ENCODE results near the gene OMG. TPM values are rescaled to one million over a fixed set of nuclear protein-coding genes. Genes with fewer than 3 reads are reported as not detected.

Gene OMG
- polyA plus RNA-seq, 3 donors = 0.83 to 2.2 TPM; not detected in 1

GRCh38 chr17:31281061-31281460 is 16.0 kb downstream of the OMG start:
- no peak overlapping the region for H2AFZ ChIP-seq (ENCODE audit: insufficient read depth, low read depth, low read length, poor library complexity, severe bottlenecking)
- H3K27me3 ChIP-seq (ENCODE audit: control insufficient read depth in 2 of 2, insufficient read depth in 2 of 2, low read length in 2 of 2) = no peaks in the 10 kb centered on the region
- no peak overlapping the region for H3K4me3 ChIP-seq (replicated peaks in 1 of 3; ENCODE audit: low read depth in 2 of 3, low read length in 3 of 3)
- intact Hi-C loops (cut with micrococcal nuclease) = no loop called here
- Mint-ChIP-seq H3K36me3 (peaks cover 30 to 34% of the 10 kb centered on the region in 2 donors), H3K9me3 (peaks cover 0 to 2% (median 0%) of the 10 kb centered on the region in 7 donors), H3K4me1 (no peaks in the 10 kb centered on the region), H3K27ac (no peak overlapping the region), H3K4me3 (no peak overlapping the region), H3K27me3 (ENCODE audit: low read depth in 3 of 3) (no peaks in the 10 kb centered on the region)
- H3K36me3 ChIP-seq (replicated peaks in 1 of 2; ENCODE audit: control insufficient read depth in 1 of 2, insufficient read depth in 2 of 2, low read length in 2 of 2) = no peaks in the 10 kb centered on the region
- H3K9me3 ChIP-seq (replicated peaks in 1 of 2; ENCODE audit: control insufficient read depth in 1 of 2, insufficient read depth in 1 of 2, low read length in 2 of 2) = no peaks in the 10 kb centered on the region
- no peak overlapping the region for H3K4me2 ChIP-seq (replicated peaks; ENCODE audit: extremely low read depth, low read length, poor library complexity, severe bottlenecking)
- H4K20me1 ChIP-seq (ENCODE audit: insufficient read depth, low read length) = no peaks in the 10 kb centered on the region
- WGBS (ENCODE audit: insufficient coverage) = no CpG with 5 or more reads among the region's 2 CpGs
- H3K79me2 ChIP-seq (ENCODE audit: insufficient read depth, low read length) = no peaks in the 10 kb centered on the region
- DNase-seq = no peak
- TF ChIP-seq CTCF (IDR thresholded peaks at IDR 0.05) = no peak
- peaks cover 0 to under 1% of the 10 kb centered on the region in 2 donors for H3K4me1 ChIP-seq (ENCODE audit: control insufficient read depth in 1 of 2, insufficient read depth in 2 of 2, low read length in 2 of 2)
- no peak overlapping the region for H3K9ac ChIP-seq (ENCODE audit: insufficient read depth, low read length, poor library complexity, severe bottlenecking)
- no peak overlapping the region for H3K27ac ChIP-seq (ENCODE audit: low read depth in 1 of 2, low read length in 2 of 2)

GRCh38 chr17:31279401-31279800 is 17.6 kb downstream of the OMG start:
- H3K27me3 ChIP-seq (ENCODE audit: control insufficient read depth in 2 of 2, insufficient read depth in 2 of 2, low read length in 2 of 2) = no peaks in the 10 kb centered on the region
- no peak for DNase-seq
- peaks cover 13% of the 10 kb centered on the region for H3K4me1 Mint-ChIP-seq
- H2AFZ ChIP-seq (ENCODE audit: insufficient read depth, low read depth, low read length, poor library complexity, severe bottlenecking) = no peak overlapping the region
- peaks cover 0 to 2% (median 0%) of the 10 kb centered on the region in 7 donors for H3K9me3 Mint-ChIP-seq
- H3K4me1 ChIP-seq (ENCODE audit: control insufficient read depth in 1 of 2, insufficient read depth in 2 of 2, low read length in 2 of 2) = peaks cover 11 to 17% of the 10 kb centered on the region in 2 donors
- H3K9ac ChIP-seq (ENCODE audit: insufficient read depth, low read length, poor library complexity, severe bottlenecking) = no peak overlapping the region
- no peaks in the 10 kb centered on the region for H3K36me3 ChIP-seq (replicated peaks in 1 of 2; ENCODE audit: control insufficient read depth in 1 of 2, insufficient read depth in 2 of 2, low read length in 2 of 2)
- TF ChIP-seq CTCF (IDR thresholded peaks at IDR 0.05) = no peak
- peaks cover 5% of the 10 kb centered on the region for H3K79me2 ChIP-seq (ENCODE audit: insufficient read depth, low read length)
- no peak overlapping the region for H3K27ac Mint-ChIP-seq
- peaks cover 30 to 34% of the 10 kb centered on the region in 2 donors for H3K36me3 Mint-ChIP-seq
- H4K20me1 ChIP-seq (ENCODE audit: insufficient read depth, low read length) = no peaks in the 10 kb centered on the region
- no peak overlapping the region for H3K4me3 ChIP-seq (replicated peaks in 1 of 3; ENCODE audit: low read depth in 2 of 3, low read length in 3 of 3)
- no peak overlapping the region for H3K27ac ChIP-seq (ENCODE audit: low read depth in 1 of 2, low read length in 2 of 2)
- no peak overlapping the region for H3K4me2 ChIP-seq (replicated peaks; ENCODE audit: extremely low read depth, low read length, poor library complexity, severe bottlenecking)
- WGBS (ENCODE audit: insufficient coverage) = 100% methylated on average over 1 of the region's 2 CpGs
- no peaks in the 10 kb centered on the region for H3K27me3 Mint-ChIP-seq (ENCODE audit: low read depth in 3 of 3)
- H3K9me3 ChIP-seq (replicated peaks in 1 of 2; ENCODE audit: control insufficient read depth in 1 of 2, insufficient read depth in 1 of 2, low read length in 2 of 2) = no peaks in the 10 kb centered on the region
- H3K4me3 Mint-ChIP-seq = no peak overlapping the region
- intact Hi-C loops (cut with micrococcal nuclease) = loop anchor here in 1 of 2 donors (10.0 kb wide), 1 partner anchor 45 kb away; the partner anchor contains the start of gene EVI2A

Data from CD14-positive monocyte (primary cell).